GM23248 (cell line): ENCODE measurements around the gene GOLGA3. TPM values are rescaled to one million over a fixed set of nuclear protein-coding genes. Genes with fewer than 3 reads are reported as not detected.

Source experiments
- DNase-seq: peaks from one replicate; pipeline ENCODE4 v3.0.0-alpha.2; 2015
- H2AFZ ChIP-seq: fragments of 200-600 bp; sonication (generic); 2 replicates; pipeline ENCODE4 v1.6.1; 2016; ENCODE audit warnings: antibody characterized with exemption
- H3F3A ChIP-seq: fragments of 200-600 bp; sonication (generic); 2 replicates; pipeline ENCODE4 v1.6.1; 2016; ENCODE audit warnings: mild to moderate bottlenecking, antibody characterized with exemption, mixed run types; ENCODE audit not compliant: insufficient read depth
- H3K27ac ChIP-seq: fragments of 200-600 bp; sonication (generic); 2 replicates; pipeline ENCODE4 v1.5.1; 2016; ENCODE audit warnings: mild to moderate bottlenecking
- H3K27me3 ChIP-seq: fragments of 200-600 bp; sonication (generic); replicated peaks from 2 replicates; pipeline ENCODE4 v1.6.1; 2016; ENCODE audit warnings: mild to moderate bottlenecking; ENCODE audit not compliant: insufficient read depth
- H3K36me3 ChIP-seq: fragments of 200-600 bp; sonication (generic); 2 replicates; pipeline ENCODE4 v1.6.1; 2016; ENCODE audit warnings: low read depth, mild to moderate bottlenecking
- H3K4me1 ChIP-seq: fragments of 200-600 bp; sonication (generic); 2 replicates; pipeline ENCODE4 v1.6.1; 2016; ENCODE audit warnings: mild to moderate bottlenecking; ENCODE audit not compliant: insufficient read depth
- H3K4me2 ChIP-seq: fragments of 200-600 bp; sonication (generic); one replicate; pipeline ENCODE4 v1.6.1; 2016; ENCODE audit warnings: mild to moderate bottlenecking; ENCODE audit not compliant: unreplicated experiment
- H3K4me3 ChIP-seq: fragments of 200-600 bp; sonication (generic); 2 replicates; pipeline ENCODE4 v1.5.1; 2016; ENCODE audit warnings: mild to moderate bottlenecking
- H3K79me2 ChIP-seq: fragments of 200-600 bp; sonication (generic); 2 replicates; pipeline ENCODE4 v1.6.1; 2016; ENCODE audit warnings: mild to moderate bottlenecking; ENCODE audit not compliant: insufficient read depth
- H3K9ac ChIP-seq: fragments of 200-600 bp; sonication (generic); 2 replicates; pipeline ENCODE4 v1.6.1; 2016; ENCODE audit warnings: mild to moderate bottlenecking
- H3K9me2 ChIP-seq: fragments of 200-600 bp; sonication (generic); 2 replicates; pipeline ENCODE4 v1.6.1; 2016; ENCODE audit warnings: mixed run types, mild to moderate bottlenecking, moderate library complexity; ENCODE audit not compliant: insufficient read depth
- H3K9me3 ChIP-seq: fragments of 200-600 bp; sonication (generic); one replicate; pipeline ENCODE4 v1.6.1; 2017; ENCODE audit warnings: low read depth
- H4K20me1 ChIP-seq: fragments of 200-600 bp; sonication (generic); 2 replicates; pipeline ENCODE4 v1.6.0; 2016; ENCODE audit not compliant: insufficient read depth
- EZH2 ChIP-seq: fragments of 200-600 bp; sonication (generic); IDR thresholded peaks from 2 replicates; pipeline ENCODE4 v1.6.1; 2018; ENCODE audit warnings: antibody characterized with exemption, mild to moderate bottlenecking; ENCODE audit not compliant: insufficient read depth, poor library complexity, severe bottlenecking
- EZH2phosphoT487 ChIP-seq: fragments of 200-600 bp; sonication (generic); IDR thresholded peaks from 2 replicates; pipeline ENCODE4 v1.6.1; 2018; ENCODE audit warnings: antibody characterized with exemption, moderate library complexity, mild to moderate bottlenecking, low read depth; ENCODE audit not compliant: insufficient read depth
- WGBS, 2 experiments: methylation state at CpG; one replicate each; pipeline ENCODE4 v1.1.6; 2015 to 2017; ENCODE audit warnings: low lambda C conversion rate in 2 of 2, low coverage in 1 of 2; ENCODE audit errors: missing lambda C conversion rate in 2 of 2; 5-methylcytosine and 5-hydroxymethylcytosine counted together
- in situ Hi-C: fragments of 300-500 bp; cut with MboI; formaldehyde crosslinking; loops from 2 replicates; pipeline ENCODE4 v1.15.0; 2020
- polyA plus RNA-seq: library from polyadenylated mRNA; unstranded; fragments of >200 nt; fragmentation: Nextera tagmentation; extraction: Ambion mirVana; gene quantifications from 2 replicates; pipeline ENCODE4 v1.2.1, GENCODE V29; 2016
- total RNA-seq: library from RNA; depleted of rRNA; stranded (reverse); fragments of >200 nt; shearing (Covaris generic); gene quantifications from 2 replicates; pipeline ENCODE4 v1.2.3, GENCODE V29; 2014

GOLGA3 gene
- total and polyA plus RNA-seq, 2 experiments from 2014 or later: 38.1 to 118 TPM

DNA sequence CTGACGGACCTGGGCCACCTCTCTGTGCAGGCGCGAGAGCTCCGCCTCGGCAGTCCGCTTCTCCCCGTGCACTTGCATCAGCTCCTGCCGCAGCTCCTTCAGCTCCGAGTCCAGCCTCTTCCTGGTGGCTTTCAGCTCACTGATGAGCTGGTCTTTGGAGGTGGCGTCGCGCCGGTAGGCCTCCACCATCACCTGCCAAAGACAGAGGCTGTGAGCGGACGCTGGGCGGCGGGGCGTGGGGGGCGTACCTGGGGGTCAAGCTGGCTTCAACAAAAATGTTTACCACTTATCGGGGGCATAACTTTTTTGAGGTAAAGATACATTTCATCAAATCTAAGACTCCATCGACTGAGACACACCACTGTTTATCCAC is 39.6 kb downstream of the GOLGA3 start:
- 94% methylated on average over 21 of the region's 21 CpGs for WGBS, 2 experiments
- Histone ChIP-seq H3K4me3 (no peak overlapping the region), H2AFZ (no peak overlapping the region), H3F3A (0 out of 2 replicates have a peak, but pooled peaks cover 9% of the 10 kb centered on the region), H3K36me3 (peaks cover 37% of the 10 kb centered on the region), H3K9me2 (no peaks in the 10 kb centered on the region), H3K27ac (no peak overlapping the region), H3K9me3 (no peaks in the 10 kb centered on the region), H3K4me2 (no peak overlapping the region), H3K9ac (no peak overlapping the region), H3K27me3 (no peaks in the 10 kb centered on the region), H3K4me1 (no peaks in the 10 kb centered on the region), H3K79me2 (peaks cover 83% of the 10 kb centered on the region), H4K20me1 (no peaks in the 10 kb centered on the region)
- TF ChIP-seq EZH2: no peak
- DNase-seq: no peak
- in situ Hi-C loops: no loop called here

DNA sequence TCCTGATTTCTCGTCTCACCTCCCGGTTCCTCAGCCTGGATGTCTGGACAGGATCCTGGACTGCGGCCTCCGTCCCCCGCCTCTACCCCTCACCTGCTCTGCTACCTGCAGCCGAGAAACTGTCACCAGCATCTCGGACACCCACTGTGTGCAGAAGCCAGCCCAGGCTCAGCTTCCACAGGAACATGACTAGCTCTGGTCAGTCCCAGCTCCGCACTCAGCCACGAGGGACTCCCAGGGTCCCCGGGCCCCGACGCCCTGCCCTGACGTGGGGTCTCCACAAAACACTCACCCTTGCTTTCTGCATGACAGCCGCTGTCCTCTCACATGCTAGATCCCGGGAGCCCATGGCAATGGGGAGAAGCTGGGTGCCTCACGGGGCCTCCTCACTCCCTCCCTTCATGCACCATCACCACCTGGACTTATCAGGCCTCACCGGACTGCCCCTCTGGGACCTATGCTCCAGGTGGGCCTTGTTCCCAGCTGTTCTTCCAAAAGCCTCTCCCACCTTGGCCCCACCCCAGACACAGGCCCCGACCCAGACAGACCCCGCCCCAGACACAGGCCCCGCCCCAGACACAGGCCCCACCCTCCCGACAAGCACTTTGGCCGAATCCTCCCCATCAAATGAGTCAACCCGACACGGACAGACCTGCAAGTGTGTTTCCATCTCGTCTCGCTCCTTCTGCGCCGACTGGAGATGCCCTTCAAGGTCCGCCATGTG is 40.1 kb downstream of the GOLGA3 start:
- no peak overlapping the region for H3K27ac ChIP-seq
- in situ Hi-C loops: no loop called here
- no peaks in the 10 kb centered on the region for H3K9me3 ChIP-seq
- peaks cover 43% of the 10 kb centered on the region for H3K36me3 ChIP-seq
- peaks cover 82% of the 10 kb centered on the region for H3K79me2 ChIP-seq
- no peak overlapping the region for H3K4me2 ChIP-seq
- H3K9me2 ChIP-seq: no peaks in the 10 kb centered on the region
- DNase-seq: peak; percentile 44
- H3F3A ChIP-seq: 0 out of 2 replicates have a peak, but pooled peaks cover 9% of the 10 kb centered on the region
- 90 to 92% methylated on average over 26 to 29 of the region's 29 CpGs for WGBS, 2 experiments
- TF ChIP-seq EZH2: no peak
- TF ChIP-seq EZH2phosphoT487: no peak
- no peaks in the 10 kb centered on the region for H3K4me1 ChIP-seq
- H3K9ac ChIP-seq: no peak overlapping the region
- H4K20me1 ChIP-seq: no peaks in the 10 kb centered on the region
- H3K4me3 ChIP-seq: no peak overlapping the region
- no peaks in the 10 kb centered on the region for H3K27me3 ChIP-seq
- H2AFZ ChIP-seq: no peak overlapping the region

DNA sequence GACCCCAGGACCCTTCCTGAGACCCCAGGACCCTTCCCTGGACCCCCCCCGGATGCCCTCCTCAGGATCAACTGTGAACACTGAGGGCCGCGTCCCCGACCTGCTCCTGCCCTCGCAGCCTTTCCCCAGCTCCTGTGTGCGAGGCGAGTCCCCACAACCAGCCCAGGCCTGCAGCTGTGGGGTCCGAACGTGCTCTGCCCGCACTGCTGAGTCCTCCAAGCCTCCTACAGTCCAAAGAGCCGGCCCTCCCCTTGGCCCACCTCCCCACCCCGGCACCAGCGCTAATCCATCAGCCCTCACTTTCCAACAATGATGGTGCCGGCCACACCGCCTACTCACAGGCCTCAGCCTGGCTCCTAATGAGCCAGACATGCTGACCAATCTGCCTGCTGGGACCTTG is 40.8 kb downstream of the GOLGA3 start:
- in situ Hi-C loops: no loop called here
- Histone ChIP-seq H2AFZ (no peak overlapping the region), H3K9me2 (no peaks in the 10 kb centered on the region), H3K79me2 (peaks cover 87% of the 10 kb centered on the region), H3K27me3 (no peaks in the 10 kb centered on the region), H3K9me3 (no peaks in the 10 kb centered on the region), H4K20me1 (no peaks in the 10 kb centered on the region), H3K9ac (no peak overlapping the region), H3F3A (0 out of 2 replicates have a peak, but pooled peaks cover 9% of the 10 kb centered on the region), H3K4me3 (no peak overlapping the region), H3K36me3 (peaks cover 43% of the 10 kb centered on the region), H3K27ac (no peak overlapping the region), H3K4me2 (no peak overlapping the region), H3K4me1 (no peaks in the 10 kb centered on the region)
- DNase-seq: peak; percentile 26
- TF ChIP-seq EZH2: no peak
- no peak for TF ChIP-seq EZH2phosphoT487
- 97 to 98% methylated on average over 10 to 15 of the region's 15 CpGs for WGBS, 2 experiments

DNA sequence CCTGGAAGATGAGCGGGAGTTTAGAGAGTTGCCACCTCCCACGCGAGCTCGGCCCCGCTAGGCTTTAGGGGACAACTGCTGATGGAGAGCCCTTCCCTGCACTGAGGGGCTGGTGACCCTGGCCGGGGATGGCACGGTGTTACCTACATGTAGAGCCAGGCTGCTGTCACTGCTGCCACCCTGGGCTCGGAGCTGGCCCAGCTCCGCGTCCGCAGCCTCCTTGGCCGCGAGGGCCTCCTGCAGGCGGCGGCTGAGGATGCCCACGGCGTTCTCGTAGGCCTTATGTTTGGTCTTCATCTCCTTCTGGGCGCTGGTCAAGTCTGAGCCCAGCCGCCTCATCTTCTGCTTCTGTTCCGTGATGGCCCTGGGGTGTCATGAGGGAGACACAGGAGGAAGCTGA is 42.5 kb downstream of the GOLGA3 start:
- Histone ChIP-seq H3K9me2 (no peaks in the 10 kb centered on the region), H3K27ac (no peak overlapping the region), H3K4me1 (no peaks in the 10 kb centered on the region), H4K20me1 (no peaks in the 10 kb centered on the region), H3F3A (0 out of 2 replicates have a peak, but pooled peaks cover 9% of the 10 kb centered on the region), H3K79me2 (peaks cover 90% of the 10 kb centered on the region), H3K9me3 (no peaks in the 10 kb centered on the region), H3K27me3 (no peaks in the 10 kb centered on the region), H2AFZ (no peak overlapping the region), H3K4me2 (no peak overlapping the region), H3K36me3 (peaks cover 42% of the 10 kb centered on the region), H3K9ac (no peak overlapping the region), H3K4me3 (no peak overlapping the region)
- 95 to 98% methylated on average over 21 of the region's 21 CpGs for WGBS, 2 experiments
- in situ Hi-C loops: no loop called here
- TF ChIP-seq EZH2phosphoT487 (no peak), EZH2 (no peak)
- DNase-seq: no peak
